K562 (cell line): ENCODE measurements around the gene EXOC4. TPM values are rescaled to one million over a fixed set of nuclear protein-coding genes. Genes with fewer than 3 reads are reported as not detected.

ENCODE experiments used
- ARID2 ChIP-seq: fragments of 450-650 bp; IDR thresholded peaks from 2 replicates; pipeline ENCODE4 v1.6.1; 2017; ENCODE audit warnings: antibody characterized with exemption, mild to moderate bottlenecking
- ZNF431 ChIP-seq: sonication (generic); formaldehyde crosslinking; IDR thresholded peaks from 2 replicates; pipeline ENCODE4 v1.8.0; 2022; ENCODE audit warnings: mild to moderate bottlenecking, missing genetic modification reagents
- polyA plus RNA-seq, 8 experiments: library from polyadenylated mRNA; depleted of rRNA in 4 of 8; stranded (reverse) in 5 of 8; unstranded in 3 of 8; fragments of >200 nt; fragmentation: Nextera tagmentation in 2 of 8; fragmentation: Illumina TruSeq in 1 of 8; extraction: Ambion mirVana in 2 of 8; extraction: Trizol in 1 of 8; gene quantifications; 2 replicates each; pipeline versions ENCODE4 v1.2.1 to v1.2.3, GENCODE V29; 2011 to 2014; ENCODE audit warnings: inconsistent platforms in 1 of 8, missing spikeins in 1 of 8
- total RNA-seq, 7 experiments: library from RNA; depleted of rRNA in 6 of 7; stranded (reverse); fragments of >200 nt in 6 of 7; fragmentation: Illumina TruSeq in 2 of 7; extraction: Trizol in 2 of 7; gene quantifications; 2 replicates each; pipeline versions ENCODE4 v1.2.1 to v1.2.3, GENCODE V29; 2011 to 2021; ENCODE audit warnings: low replicate concordance in 1 of 7
- TF ChIP-seq, protein P1 (sequence below), 2 experiments: fragments of 450-650 bp in 1 of 2; sonication (generic) in 1 of 2; formaldehyde crosslinking in 1 of 2; IDR thresholded peaks; 2 replicates each; pipeline versions ENCODE4 v1.7.1 to v1.9.0; 2016 to 2022; ENCODE audit warnings: inconsistent platforms in 1 of 2, mild to moderate bottlenecking in 1 of 2, missing genetic modification reagents in 1 of 2
- TF ChIP-seq, protein P2 (sequence below), 2 experiments: fragments of 450-650 bp; IDR thresholded peaks; 2 replicates each; pipeline ENCODE4 v1.6.1; 2016; ENCODE audit warnings: mild to moderate bottlenecking in 2 of 2, borderline replicate concordance in 1 of 2, low read depth in 1 of 2, moderate library complexity in 1 of 2
- TF ChIP-seq, protein P3 (sequence below): fragments of 450-650 bp; formaldehyde crosslinking; IDR thresholded peaks from 2 replicates; pipeline ENCODE4 v1.4.0; 2020; ENCODE audit warnings: mild to moderate bottlenecking, moderate library complexity

EXOC4 gene
- total and polyA plus RNA-seq, 9 of the 15 experiments (the other 6 are each of a cell fraction or from before 2014, with no cell fraction given): 18.5 to 73.1 (median 46.6) TPM

DNA sequence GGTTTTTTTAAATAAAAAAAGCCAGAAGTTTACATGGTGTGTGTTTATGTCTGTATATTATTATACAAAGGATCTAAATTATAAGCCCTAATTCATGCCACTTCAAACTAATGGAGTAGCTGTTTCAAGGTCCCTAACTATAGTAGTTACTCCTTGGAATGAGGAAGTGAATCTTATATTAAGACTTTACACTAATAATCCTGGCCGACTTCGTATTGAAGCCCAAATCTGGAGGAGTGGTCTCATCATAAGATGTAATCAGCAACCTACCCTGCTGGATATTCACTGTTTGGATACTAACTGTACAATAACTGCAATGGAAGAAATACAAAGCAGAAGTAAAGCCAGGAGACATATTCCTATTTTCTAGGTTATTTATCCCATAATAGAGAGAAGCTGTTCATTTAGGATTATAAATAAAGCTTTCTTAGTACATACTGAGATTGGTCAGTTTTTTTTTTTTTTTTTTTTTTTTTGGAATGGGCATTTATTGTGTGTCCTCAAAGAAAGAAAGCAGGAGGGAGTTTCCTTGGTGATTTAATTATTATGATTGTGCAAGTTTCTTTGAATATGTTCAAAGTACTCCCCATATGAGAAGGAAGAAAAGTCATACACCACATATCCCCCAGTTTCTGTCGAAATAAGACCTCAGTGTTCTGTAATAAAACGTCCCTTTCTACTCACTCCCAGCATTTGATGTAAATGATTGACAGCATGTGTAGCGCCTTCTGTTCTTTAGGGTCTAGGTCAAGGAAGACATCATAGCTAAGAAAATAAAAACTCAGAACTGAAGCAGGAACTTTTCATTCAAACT is 397.8 kb downstream of the EXOC4 start (continued):
- TF ChIP-seq, protein P1, sequence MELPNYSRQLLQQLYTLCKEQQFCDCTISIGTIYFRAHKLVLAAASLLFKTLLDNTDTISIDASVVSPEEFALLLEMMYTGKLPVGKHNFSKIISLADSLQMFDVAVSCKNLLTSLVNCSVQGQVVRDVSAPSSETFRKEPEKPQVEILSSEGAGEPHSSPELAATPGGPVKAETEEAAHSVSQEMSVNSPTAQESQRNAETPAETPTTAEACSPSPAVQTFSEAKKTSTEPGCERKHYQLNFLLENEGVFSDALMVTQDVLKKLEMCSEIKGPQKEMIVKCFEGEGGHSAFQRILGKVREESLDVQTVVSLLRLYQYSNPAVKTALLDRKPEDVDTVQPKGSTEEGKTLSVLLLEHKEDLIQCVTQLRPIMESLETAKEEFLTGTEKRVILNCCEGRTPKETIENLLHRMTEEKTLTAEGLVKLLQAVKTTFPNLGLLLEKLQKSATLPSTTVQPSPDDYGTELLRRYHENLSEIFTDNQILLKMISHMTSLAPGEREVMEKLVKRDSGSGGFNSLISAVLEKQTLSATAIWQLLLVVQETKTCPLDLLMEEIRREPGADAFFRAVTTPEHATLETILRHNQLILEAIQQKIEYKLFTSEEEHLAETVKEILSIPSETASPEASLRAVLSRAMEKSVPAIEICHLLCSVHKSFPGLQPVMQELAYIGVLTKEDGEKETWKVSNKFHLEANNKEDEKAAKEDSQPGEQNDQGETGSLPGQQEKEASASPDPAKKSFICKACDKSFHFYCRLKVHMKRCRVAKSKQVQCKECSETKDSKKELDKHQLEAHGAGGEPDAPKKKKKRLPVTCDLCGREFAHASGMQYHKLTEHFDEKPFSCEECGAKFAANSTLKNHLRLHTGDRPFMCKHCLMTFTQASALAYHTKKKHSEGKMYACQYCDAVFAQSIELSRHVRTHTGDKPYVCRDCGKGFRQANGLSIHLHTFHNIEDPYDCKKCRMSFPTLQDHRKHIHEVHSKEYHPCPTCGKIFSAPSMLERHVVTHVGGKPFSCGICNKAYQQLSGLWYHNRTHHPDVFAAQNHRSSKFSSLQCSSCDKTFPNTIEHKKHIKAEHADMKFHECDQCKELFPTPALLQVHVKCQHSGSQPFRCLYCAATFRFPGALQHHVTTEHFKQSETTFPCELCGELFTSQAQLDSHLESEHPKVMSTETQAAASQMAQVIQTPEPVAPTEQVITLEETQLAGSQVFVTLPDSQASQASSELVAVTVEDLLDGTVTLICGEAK (IDR thresholded peaks at IDR 0.05): peak; percentile 77
- TF ChIP-seq, protein P1 (CRISPR knock-in tag; IDR thresholded peaks at IDR 0.05): peak; percentile 77
- TF ChIP-seq ZNF431 (no peak), ARID2 (no peak)
- TF ChIP-seq, protein P2, sequence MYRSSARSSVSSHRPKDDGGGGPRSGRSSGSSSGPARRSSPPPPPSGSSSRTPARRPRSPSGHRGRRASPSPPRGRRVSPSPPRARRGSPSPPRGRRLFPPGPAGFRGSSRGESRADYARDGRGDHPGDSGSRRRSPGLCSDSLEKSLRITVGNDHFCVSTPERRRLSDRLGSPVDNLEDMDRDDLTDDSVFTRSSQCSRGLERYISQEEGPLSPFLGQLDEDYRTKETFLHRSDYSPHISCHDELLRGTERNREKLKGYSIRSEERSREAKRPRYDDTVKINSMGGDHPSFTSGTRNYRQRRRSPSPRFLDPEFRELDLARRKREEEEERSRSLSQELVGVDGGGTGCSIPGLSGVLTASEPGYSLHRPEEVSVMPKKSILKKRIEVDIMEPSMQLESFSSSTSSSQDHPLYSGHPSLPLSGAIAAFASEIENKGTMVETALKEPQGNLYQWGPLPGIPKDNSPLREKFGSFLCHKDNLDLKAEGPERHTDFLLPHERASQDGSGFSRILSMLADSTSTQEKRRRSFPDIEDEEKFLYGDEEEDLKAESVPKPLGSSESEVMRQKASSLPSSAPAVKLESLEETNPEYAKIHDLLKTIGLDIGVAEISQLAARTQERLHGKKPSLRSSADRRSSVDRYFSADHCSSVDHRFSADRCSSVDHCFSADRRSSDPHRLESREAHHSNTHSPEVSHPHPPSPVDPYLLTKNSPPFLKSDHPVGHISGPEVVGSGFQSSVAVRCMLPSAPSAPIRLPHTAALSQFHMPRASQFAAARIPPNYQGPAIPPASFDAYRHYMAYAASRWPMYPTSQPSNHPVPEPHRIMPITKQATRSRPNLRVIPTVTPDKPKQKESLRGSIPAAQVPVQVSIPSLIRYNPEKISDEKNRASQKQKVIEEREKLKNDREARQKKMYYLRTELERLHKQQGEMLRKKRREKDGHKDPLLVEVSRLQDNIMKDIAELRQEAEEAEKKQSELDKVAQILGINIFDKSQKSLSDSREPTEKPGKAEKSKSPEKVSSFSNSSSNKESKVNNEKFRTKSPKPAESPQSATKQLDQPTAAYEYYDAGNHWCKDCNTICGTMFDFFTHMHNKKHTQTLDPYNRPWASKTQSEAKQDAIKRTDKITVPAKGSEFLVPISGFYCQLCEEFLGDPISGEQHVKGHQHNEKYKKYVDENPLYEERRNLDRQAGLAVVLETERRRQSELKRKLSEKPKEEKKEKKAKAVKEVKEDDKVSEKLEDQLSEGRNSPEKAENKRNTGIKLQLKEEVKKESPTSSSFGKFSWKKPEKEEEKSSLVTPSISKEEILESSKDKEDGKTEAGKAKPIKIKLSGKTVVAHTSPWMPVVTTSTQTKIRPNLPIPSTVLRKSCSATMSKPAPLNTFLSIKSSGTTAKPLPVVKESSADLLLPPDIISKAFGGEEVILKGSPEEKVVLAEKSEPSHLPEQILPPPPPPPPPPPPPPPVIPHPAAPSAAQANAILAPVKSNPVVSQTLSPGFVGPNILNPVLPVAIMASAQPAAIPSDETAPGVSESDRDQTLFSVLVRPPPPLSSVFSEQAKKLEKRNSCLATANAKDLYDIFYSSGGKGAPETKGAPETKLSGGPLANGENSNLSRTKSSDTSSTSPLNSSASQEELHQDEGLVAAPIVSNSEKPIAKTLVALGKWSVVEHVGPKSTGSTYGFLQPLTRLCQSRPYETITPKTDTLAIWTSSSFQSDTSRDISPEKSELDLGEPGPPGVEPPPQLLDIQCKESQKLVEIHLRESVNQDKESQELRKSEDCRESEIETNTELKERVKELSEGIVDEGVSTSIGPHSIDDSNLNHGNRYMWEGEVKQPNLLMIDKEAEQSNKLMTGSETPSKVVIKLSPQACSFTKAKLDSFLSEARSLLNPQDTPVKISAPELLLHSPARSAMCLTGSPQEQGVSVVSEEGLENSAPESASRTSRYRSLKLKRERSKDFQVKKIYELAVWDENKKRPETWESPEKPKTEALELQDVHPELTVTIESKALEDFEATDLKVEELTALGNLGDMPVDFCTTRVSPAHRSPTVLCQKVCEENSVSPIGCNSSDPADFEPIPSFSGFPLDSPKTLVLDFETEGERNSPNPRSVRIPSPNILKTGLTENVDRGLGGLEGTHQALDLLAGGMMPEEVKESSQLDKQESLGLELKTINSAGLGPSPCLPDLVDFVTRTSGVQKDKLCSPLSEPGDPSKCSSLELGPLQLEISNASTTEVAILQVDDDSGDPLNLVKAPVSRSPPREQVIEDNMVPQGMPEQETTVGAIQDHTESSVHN (IDR thresholded peaks at IDR 0.05; ENCODE audit: borderline replicate concordance in 1 of 2, low read depth in 1 of 2): no peak
- TF ChIP-seq, protein P3, sequence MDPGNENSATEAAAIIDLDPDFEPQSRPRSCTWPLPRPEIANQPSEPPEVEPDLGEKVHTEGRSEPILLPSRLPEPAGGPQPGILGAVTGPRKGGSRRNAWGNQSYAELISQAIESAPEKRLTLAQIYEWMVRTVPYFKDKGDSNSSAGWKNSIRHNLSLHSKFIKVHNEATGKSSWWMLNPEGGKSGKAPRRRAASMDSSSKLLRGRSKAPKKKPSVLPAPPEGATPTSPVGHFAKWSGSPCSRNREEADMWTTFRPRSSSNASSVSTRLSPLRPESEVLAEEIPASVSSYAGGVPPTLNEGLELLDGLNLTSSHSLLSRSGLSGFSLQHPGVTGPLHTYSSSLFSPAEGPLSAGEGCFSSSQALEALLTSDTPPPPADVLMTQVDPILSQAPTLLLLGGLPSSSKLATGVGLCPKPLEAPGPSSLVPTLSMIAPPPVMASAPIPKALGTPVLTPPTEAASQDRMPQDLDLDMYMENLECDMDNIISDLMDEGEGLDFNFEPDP (CRISPR knock-in tag): no peak
- TF ChIP-seq, all 486 proteins: peak for 3
